GM10847 (cell line): ENCODE data around the gene MAST3.

Experiments used
- POLR2A ChIP-seq: IDR thresholded peaks from 2 replicates; pipeline ENCODE4 v1.6.1; 2011; ENCODE audit not compliant: insufficient read length; ENCODE audit errors: extremely low read depth

Gene MAST3

DNA sequence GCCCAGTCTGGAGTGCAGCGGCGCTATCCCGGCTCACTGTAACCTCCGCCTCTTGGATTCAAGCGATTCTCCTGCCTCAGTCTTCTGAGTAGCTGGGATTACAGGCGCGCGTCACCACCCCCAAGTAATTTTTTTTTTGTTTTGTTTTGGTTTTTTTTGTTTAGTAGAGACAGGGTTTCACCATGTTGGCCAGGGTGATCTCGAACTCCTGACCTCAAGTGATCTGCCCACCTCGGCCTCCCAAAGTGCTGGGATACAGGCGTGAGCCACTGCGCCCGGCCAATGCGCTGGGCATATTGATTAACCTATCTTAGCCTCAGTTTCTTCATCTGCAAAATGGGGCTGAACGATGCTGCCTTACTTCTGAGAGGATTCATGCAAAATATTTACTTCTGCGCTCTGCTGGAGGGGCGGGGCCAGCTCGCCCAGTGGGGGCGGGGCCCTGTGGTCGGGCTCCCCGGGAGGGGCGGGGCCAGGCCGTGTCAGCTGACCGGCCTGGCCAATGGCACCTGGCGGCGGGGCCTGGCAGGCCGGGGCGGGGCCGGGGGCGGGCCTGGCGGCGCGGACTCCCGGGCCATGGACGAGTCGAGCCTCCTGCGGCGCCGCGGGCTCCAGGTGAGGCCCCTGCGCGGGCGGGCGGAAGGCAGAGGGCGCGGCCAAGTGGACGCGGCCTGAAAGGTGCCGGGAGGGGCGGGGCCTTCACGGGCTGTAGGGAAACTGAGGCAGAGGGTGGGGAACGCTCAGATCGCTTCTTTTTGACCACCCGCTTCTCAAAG lies at the start of gene MAST3:
MAST3 (plus strand) TSS at position 562 of the 776 bp plus-strand sequence; CDS start at position 577, 15 bp downstream.
- TF ChIP-seq POLR2A, result peak; percentile 66

DNA sequence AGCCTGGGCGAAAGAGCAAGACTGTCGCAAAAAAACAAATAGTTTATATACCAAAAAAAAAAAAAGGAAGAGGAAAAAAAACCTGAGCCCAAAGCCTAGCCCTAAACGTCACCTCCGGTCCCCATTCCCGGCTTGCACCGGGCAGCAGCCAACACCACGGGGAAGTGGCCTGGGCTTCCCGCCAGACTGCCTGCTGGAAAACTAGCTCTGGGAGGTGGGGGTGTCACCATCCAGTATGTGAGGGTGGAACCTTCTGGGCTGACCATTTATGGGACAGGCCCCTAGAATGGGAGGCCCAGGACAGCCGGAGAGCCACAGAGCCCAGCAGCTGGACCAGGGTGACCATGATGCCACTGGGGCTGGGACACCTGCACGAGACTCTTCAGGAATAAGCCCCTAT lies 48.2 kb upstream of the MAST3 start:
- no peak for TF ChIP-seq POLR2A

DNA sequence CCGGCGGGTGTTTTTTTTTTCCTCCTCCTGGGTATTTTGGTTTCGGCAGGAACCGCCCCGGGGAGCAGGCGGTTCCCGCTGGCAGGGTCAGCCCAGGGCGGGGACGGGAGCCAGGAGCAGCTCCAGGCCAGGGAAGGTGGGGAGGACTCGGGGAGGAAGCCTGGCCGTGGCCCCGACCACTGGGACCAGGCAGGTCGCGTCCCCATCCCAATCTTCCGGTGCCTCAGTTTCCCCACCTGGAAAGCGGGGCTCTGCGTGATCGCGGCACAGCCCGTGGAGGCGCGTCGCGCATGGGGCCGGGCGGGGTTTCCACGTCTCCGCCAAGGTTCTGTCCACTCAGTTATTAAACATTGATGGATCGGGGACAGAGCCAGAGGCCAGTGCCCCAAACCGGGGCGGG lies 45.7 kb upstream of the MAST3 start:
- no peak for TF ChIP-seq POLR2A

DNA sequence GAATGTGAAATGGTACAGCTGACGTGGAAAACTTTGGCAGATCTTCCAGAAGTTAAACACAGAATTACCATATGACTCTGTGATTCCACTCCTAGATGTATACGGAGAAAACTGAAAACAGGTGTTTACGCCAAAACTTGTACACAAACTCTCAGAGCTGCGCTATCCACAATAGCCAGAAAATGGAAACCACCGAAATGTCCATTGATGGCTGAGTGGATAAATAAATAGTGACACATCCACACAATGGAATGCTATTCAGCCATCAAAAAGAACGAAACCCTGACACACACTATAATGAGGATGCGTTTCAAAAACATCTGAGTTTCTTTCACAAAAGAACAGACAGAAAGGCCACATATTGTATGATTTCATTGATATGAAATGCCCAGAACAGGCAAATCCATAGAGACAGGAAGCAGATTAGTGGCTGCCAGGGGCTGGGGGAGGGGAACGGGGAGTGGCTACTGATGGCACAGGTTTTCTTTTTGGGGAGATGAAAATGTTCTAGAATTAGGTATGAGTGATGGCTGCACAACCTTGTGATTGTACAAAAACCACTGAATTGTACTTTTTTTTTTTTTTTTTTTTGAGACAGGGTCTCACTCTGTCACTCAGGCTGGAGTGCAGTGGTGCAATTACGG lies 43.9 kb upstream of the MAST3 start:
- TF ChIP-seq POLR2A, result no peak

DNA sequence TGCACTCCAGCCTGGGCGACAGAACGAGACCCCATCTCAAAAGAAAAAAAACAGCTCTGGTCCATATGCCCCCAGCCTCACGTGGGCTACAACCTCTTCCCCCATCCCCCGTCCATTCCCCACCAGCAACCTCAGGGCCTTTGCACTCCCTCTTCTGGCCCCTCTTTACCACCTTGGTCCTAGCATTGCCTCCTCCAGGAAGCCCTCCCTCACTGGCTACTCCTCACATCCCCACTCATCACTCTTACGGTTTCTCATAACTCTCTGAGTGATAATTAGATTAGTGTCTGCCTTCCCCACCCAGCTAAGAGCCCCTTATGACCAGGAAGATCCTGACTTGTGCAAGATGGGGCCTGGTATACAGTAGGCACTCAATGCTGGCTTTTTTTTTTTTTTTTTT lies 41.6 kb upstream of the MAST3 start:
- no peak for TF ChIP-seq POLR2A

DNA sequence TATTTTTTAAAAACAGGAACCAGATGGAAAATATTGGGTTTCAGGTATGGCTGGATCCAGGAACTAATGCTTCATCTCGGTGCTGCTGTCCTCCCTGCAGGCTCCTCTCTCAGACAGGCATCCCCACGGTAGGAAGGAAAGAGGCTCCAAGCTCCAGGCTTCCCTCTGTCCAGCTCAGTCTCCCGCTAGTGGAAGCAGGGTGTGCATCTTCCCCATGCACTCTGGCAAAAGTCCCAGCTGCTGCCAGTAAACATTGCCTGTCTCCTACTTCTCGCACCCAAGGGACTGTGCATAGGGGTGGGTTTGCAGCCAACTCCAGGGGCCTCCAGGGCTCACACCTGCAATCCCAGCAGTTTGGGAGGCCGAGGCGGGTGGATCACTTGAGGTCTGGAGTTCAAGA lies 40.0 kb upstream of the MAST3 start:
- TF ChIP-seq POLR2A, result no peak

DNA sequence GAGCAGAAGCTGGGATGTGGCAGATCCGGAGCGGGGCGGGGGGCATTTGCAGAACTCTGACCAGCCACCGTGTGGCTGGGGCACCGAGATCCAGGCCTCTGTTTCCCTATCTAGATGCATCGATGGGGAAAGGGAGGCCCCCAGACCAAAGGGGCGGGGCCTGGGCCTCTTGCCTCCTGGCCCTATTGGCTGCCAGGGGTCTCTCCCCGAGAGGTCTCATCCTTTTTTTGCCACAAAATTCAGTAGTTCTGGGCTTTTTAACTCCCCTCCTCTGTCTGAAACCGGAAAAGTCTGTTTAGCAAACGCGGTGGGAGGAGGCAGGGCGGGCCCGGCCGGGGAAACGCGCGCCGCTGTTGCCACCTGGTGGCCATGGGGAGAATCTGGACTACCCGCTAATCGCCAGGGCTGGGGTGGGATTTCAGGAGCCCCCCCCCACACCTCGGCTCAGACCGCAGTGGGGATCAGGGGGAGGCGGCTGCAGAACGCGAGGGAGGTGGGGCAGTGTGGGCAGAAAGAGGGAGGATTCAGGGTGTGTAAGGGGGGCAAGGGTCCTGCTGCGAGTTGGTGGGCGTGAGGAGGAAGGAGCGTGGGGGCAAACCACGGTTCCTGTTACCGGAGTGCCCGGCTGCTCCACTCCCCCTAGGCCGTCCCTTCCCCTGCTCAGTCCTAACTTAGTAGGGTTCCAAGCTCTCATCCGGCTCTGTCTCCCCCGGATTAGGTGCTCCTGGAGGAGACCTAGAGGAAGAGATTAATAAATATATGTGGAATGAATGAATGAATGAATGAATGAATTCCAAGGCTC lies 39.2 kb upstream of the MAST3 start:
- TF ChIP-seq POLR2A, result no peak

DNA sequence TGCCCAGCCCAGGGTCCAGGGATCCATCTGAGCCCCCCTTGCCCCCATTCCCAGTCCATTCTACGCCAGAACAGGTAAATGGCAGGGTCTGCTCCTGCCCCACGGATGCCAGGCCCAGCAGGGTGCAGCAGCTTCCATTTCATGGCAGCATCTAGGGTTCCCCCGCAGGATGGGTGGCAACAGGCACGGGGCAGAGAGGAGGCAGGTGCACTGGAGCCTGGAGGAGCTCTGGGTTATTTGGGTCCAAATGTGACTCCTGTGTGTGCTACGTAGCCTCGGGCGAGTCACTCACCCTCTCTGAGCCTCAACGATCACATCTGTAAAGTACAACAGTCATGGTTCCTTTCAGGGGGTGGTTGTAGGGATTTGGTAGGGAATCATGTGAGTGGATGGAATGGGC lies 38.3 kb upstream of the MAST3 start:
- TF ChIP-seq POLR2A, result no peak

DNA sequence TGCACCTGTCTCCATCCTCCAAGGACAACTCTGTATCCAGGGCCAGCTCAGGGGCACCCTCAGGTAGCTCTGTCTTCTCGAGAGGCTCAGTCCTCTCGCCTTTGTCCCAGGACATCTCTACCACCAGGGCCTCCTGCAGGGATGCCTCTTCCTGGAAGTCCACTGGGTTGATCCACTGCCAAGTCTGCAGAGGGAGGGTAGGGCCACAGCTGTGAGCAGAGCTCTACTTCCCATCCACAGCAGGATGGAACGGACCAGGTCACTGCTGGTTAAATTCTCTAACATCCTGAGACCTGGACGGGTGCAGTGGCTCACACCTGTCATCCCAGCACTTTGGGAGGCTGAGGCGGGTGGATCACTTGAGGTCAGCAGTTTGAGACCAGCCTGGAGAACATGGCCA lies 37.7 kb upstream of the MAST3 start:
- no peak for TF ChIP-seq POLR2A

DNA sequence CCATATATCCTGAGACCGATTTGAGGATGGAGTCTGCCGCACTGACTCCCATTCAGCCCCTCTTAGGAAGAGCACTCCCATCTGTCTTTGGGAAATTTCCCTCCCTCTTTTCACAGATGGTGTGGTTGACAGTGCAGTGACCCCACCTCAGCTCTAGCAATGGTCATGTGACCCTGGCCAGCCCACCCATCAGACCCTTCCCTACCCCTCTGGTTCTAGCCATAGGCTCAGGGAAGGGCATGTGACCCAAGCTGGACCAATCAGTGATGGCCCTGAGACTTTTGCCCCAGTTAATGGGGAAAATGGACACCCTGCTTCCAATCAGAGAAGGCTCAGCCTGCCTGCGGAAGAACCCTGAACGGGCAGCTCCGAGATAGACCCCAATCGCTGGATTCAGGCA lies 37.1 kb upstream of the MAST3 start:
- TF ChIP-seq POLR2A, result no peak

DNA sequence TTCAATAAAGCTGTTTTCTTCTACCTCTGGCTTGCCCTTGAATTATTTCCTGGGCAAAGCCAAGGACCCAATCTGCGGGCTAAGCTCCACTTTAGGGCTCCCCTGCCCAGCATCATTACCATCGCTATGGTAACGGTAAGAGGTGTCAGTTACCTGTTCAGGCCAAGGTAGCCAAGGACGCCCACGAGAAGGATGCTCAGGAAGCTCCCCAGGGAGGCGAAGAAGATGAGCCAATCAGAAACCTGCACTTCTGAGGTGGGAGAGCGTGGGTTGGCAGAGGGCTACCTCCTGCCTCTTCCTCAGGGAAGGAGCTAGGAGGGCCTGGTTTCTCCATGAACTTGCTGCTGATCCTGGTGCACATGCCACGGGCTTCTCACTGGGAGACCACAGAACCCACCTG lies 35.5 kb upstream of the MAST3 start:
- no peak for TF ChIP-seq POLR2A

DNA sequence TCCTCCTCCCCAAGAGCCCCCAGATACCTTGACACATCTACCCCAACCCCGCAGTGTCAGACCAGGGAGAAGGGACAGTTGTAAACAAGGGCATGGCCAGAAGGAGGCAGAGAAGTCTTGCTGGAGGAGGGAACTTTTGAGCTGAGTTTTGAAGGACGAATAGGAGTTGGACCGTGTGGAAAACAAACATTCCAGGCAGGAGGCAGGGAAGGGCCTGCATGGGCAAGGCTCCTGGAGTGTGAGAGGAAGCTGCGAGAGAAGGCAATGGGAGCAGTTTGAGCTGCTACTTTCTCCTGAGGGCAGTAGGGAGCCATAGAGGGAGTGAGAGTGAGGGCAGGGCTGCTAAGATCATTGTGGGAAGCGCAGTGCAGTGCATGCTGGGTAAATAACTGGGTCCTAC lies 34.1 kb upstream of the MAST3 start:
- no peak for TF ChIP-seq POLR2A

DNA sequence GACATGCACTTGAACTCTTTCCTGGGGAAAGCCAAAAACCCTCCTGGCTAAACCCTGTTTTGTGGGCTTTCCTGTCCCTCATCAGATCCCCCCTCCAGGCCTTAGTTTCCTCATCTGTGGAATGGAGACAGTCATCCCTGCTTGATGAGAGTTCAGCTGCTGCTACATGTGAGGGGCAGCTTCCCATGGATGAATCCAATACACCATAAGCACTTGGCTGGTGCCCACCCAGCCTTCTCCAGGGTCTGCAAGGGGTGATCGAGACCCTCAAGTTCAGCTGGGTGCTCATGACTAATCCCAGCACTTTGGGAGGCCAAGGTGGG lies 32.4 kb upstream of the MAST3 start:
- TF ChIP-seq POLR2A, result no peak

DNA sequence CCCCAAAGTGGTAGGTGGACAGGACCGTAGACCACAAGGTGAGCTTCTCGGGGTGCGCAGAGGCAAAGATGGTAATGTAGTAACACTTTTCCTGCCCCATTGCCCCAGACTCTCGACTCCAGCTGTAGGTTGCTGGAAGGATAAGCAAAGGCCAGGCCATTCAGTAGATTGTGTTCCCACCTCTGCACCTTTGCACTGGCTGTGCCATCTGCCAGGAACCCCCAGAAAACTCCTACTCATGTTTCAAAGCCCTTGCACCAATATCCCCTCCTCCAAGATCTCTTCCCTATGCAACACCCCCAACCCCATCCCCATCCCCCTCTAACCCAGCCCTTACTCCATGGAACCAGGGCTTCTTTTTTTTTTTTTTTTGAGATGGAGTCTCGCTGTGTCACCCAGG lies 29.2 kb upstream of the MAST3 start:
- TF ChIP-seq POLR2A, result no peak

DNA sequence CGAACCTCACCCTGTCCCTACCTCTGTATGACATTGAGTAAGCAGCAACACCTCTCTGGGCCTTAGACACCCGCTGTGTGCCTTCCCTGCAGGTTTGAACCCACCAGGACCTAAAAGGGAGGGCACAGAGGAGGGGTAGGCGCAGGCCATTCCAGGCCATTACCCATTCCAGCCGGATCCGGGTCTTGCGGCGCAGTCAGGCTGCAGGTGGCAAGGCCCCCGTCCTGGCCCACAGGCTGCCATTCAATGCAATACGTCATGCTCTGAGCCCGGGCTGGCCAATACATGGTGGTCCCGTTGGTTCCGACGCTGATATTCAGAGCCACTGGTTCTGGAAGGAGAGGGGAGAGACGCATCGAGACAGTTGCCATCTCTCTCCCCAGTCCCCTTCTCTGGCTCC lies 28.2 kb upstream of the MAST3 start:
- TF ChIP-seq POLR2A, result no peak

DNA sequence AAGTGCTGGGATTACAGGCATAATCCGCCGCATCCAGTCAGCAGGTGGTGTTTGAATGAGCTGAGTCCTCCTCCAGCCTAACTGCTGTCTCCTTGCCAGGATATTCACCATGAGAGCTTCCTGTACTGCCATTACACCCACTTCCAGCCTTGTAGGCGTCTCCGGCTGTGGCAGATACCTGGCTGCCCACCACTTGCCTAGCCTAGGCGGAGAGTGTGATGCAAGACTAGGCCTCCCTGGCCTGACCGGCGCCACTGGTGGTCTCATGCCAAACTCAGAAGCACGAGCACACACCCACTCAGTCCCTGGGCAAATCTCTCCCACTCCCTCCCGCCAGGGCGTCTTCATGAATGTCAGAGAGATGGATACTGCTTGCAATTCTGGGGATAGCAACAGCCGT lies 27.4 kb upstream of the MAST3 start:
- no peak for TF ChIP-seq POLR2A
